NT2/D1 (cell line): ENCODE measurements around the gene QSER1.

Source experiments
- DNase-seq: peaks from one replicate; pipeline ENCODE4 v3.0.0-alpha.2; 2011; ENCODE audit warnings: low read depth, low spot score
- H3K27me3 ChIP-seq: 2 replicates; pipeline ENCODE4 v1.6.0; 2011; ENCODE audit warnings: mild to moderate bottlenecking; ENCODE audit not compliant: insufficient read length, insufficient read depth
- H3K36me3 ChIP-seq: 2 replicates; pipeline ENCODE4 v1.6.1; 2011; ENCODE audit warnings: mild to moderate bottlenecking, low read length, mixed read lengths; ENCODE audit not compliant: insufficient read depth, insufficient read length
- H3K4me1 ChIP-seq: 2 replicates; pipeline ENCODE4 v1.5.1; 2011; ENCODE audit not compliant: insufficient read depth, insufficient read length
- H3K4me3 ChIP-seq: 2 replicates; pipeline ENCODE4 v1.5.1; 2011; ENCODE audit warnings: low read depth; ENCODE audit not compliant: insufficient read length
- H3K9ac ChIP-seq: 2 replicates; pipeline ENCODE4 v1.6.0; 2011; ENCODE audit warnings: low read depth; ENCODE audit not compliant: insufficient read length
- H3K9me3 ChIP-seq: 2 replicates; pipeline ENCODE4 v1.5.1; 2011; ENCODE audit warnings: mild to moderate bottlenecking, low read length; ENCODE audit not compliant: insufficient read depth
- SUZ12 ChIP-seq: IDR thresholded peaks from 2 replicates; pipeline ENCODE4 v1.6.1; 2011; ENCODE audit not compliant: insufficient read length, insufficient read depth; ENCODE audit errors: extremely low read depth
- YY1 ChIP-seq: IDR thresholded peaks from 2 replicates; pipeline ENCODE4 v1.6.1; 2011; ENCODE audit not compliant: insufficient read length, insufficient read depth
- ZNF274 ChIP-seq: IDR thresholded peaks from 2 replicates; pipeline ENCODE4 v1.6.1; 2011; ENCODE audit warnings: mild to moderate bottlenecking, low read depth, low read length

QSER1 gene

GRCh38 chr11:32985600-32985999, 93.0 kb downstream of the QSER1 start:
- Histone ChIP-seq H3K9ac (no peak overlapping the region), H3K27me3 (no peaks in the 10 kb centered on the region), H3K4me1 (no peaks in the 10 kb centered on the region), H3K4me3 (no peak overlapping the region), H3K36me3 (no peaks in the 10 kb centered on the region), H3K9me3 (no peaks in the 10 kb centered on the region)
- no peak for TF ChIP-seq YY1
- no peak for TF ChIP-seq ZNF274
- no peak for TF ChIP-seq SUZ12
- DNase-seq, result no peak

GRCh38 chr11:32987851-32988250, 95.2 kb downstream of the QSER1 start:
- DNase-seq, result no peak
- TF ChIP-seq ZNF274 (no peak), SUZ12 (no peak), YY1 (no peak)
- no peaks in the 10 kb centered on the region for H3K36me3 ChIP-seq
- no peaks in the 10 kb centered on the region for H3K27me3 ChIP-seq
- no peak overlapping the region for H3K9ac ChIP-seq
- H3K9me3 ChIP-seq, result peaks cover 10% of the 10 kb centered on the region
- no peaks in the 10 kb centered on the region for H3K4me1 ChIP-seq
- H3K4me3 ChIP-seq, result no peak overlapping the region

- Histone ChIP-seq H3K9ac (no peak overlapping the region), H3K36me3 (no peaks in the 10 kb centered on the region), H3K27me3 (no peaks in the 10 kb centered on the region), H3K4me3 (no peak overlapping the region), H3K9me3 (peaks cover 10% of the 10 kb centered on the region), H3K4me1 (no peaks in the 10 kb centered on the region)
- no peak for TF ChIP-seq SUZ12
- TF ChIP-seq ZNF274, result no peak
- no peak for TF ChIP-seq YY1
- DNase-seq, result no peak
Measured at GRCh38 chr11:32990481-32990880, 97.9 kb downstream of the QSER1 start.

- H3K4me1 ChIP-seq, result no peaks in the 10 kb centered on the region
- no peaks in the 10 kb centered on the region for H3K27me3 ChIP-seq
- TF ChIP-seq YY1, result no peak
- TF ChIP-seq SUZ12, result no peak
- TF ChIP-seq ZNF274, result no peak
- no peak for DNase-seq
- H3K9ac ChIP-seq, result no peak overlapping the region
- H3K9me3 ChIP-seq, result peaks cover 10% of the 10 kb centered on the region
- H3K4me3 ChIP-seq, result no peak overlapping the region
- no peaks in the 10 kb centered on the region for H3K36me3 ChIP-seq
Measured at GRCh38 chr11:32991427-32991826, 98.8 kb downstream of the QSER1 start.

GRCh38 chr11:32991898-32992297, 99.3 kb downstream of the QSER1 start:
- TF ChIP-seq ZNF274 (no peak), SUZ12 (no peak), YY1 (no peak)
- no peaks in the 10 kb centered on the region for H3K36me3 ChIP-seq
- no peak for DNase-seq
- no peak overlapping the region for H3K9ac ChIP-seq
- H3K9me3 ChIP-seq, result peaks cover 10% of the 10 kb centered on the region
- H3K4me1 ChIP-seq, result no peaks in the 10 kb centered on the region
- H3K27me3 ChIP-seq, result no peaks in the 10 kb centered on the region
- H3K4me3 ChIP-seq, result no peak overlapping the region

- DNase-seq, result no peak
- Histone ChIP-seq H3K9ac (no peak overlapping the region), H3K27me3 (no peaks in the 10 kb centered on the region), H3K4me1 (no peaks in the 10 kb centered on the region), H3K4me3 (no peak overlapping the region), H3K9me3 (no peaks in the 10 kb centered on the region), H3K36me3 (no peaks in the 10 kb centered on the region)
- TF ChIP-seq YY1, result no peak
- no peak for TF ChIP-seq SUZ12
- no peak for TF ChIP-seq ZNF274
Measured at GRCh38 chr11:33000181-33000580, 107.6 kb downstream of the QSER1 start.

- TF ChIP-seq ZNF274, result no peak
- no peak for TF ChIP-seq YY1
- no peak for TF ChIP-seq SUZ12
- no peak overlapping the region for H3K9ac ChIP-seq
- H3K36me3 ChIP-seq, result no peaks in the 10 kb centered on the region
- no peak for DNase-seq
- H3K27me3 ChIP-seq, result no peaks in the 10 kb centered on the region
- H3K4me1 ChIP-seq, result no peaks in the 10 kb centered on the region
- H3K4me3 ChIP-seq, result no peak overlapping the region
- no peaks in the 10 kb centered on the region for H3K9me3 ChIP-seq
Measured at GRCh38 chr11:33001281-33001680, 108.7 kb downstream of the QSER1 start.
